ENCODE results near the gene LIN7B.

GRCh38 chr19:49094505-49095482 is 19.4 kb upstream of the LIN7B start:
- TF ChIP-seq TAF1 (IDR thresholded peaks at IDR 0.05; ENCODE audit: low read depth) (no peak), CEBPB (IDR thresholded peaks at IDR 0.05) (no peak), EP300 (IDR thresholded peaks at IDR 0.05; ENCODE audit: borderline replicate concordance) (no peak), EGR1 (IDR thresholded peaks at IDR 0.05) (no peak), RAD21 (IDR thresholded peaks at IDR 0.05; ENCODE audit: low read depth) (no peak), YY1 (IDR thresholded peaks at IDR 0.05; ENCODE audit: low read depth) (no peak), FOXM1 (IDR thresholded peaks at IDR 0.05; ENCODE audit: borderline replicate concordance, low read depth) (no peak), NFIC (IDR thresholded peaks at IDR 0.05) (no peak), TCF12 (IDR thresholded peaks at IDR 0.05; ENCODE audit: low read depth) (no peak)
